OCI-LY1 (cell line): ENCODE results near the gene CAMTA1.

Source experiments
- H2AFZ ChIP-seq: fragments of 200-600 bp; sonication (generic), shearing (Covaris generic); 2 replicates; pipeline ENCODE4 v1.6.0; 2014; ENCODE audit warnings: antibody characterized with exemption, mild to moderate bottlenecking, low read length
- H3F3A ChIP-seq: fragments of 200-600 bp; sonication (generic), shearing (Covaris generic); 2 replicates; pipeline ENCODE4 v1.6.0; 2014; ENCODE audit warnings: mild to moderate bottlenecking, antibody characterized with exemption, low read length, moderate library complexity; ENCODE audit not compliant: insufficient read depth
- H3K27ac ChIP-seq: fragments of 200-600 bp; sonication (generic); 2 replicates; pipeline ENCODE4 v1.5.1; 2014; ENCODE audit warnings: low read length, mixed run types, mild to moderate bottlenecking, low read depth; ENCODE audit not compliant: poor library complexity, severe bottlenecking
- H3K27me3 ChIP-seq: fragments of 200-600 bp; sonication (generic); 2 replicates; pipeline ENCODE4 v1.6.0; 2014; ENCODE audit warnings: antibody characterized with exemption, mild to moderate bottlenecking, low read length, moderate library complexity; ENCODE audit not compliant: insufficient read depth
- H3K36me3 ChIP-seq: fragments of 200-600 bp; sonication (generic); 2 replicates; pipeline ENCODE4 v1.6.1; 2014; ENCODE audit warnings: mild to moderate bottlenecking, antibody characterized with exemption, low read length, moderate library complexity, mixed read lengths; ENCODE audit not compliant: insufficient read depth
- H3K4me1 ChIP-seq: fragments of 200-600 bp; sonication (generic); 2 replicates; pipeline ENCODE4 v1.5.1; 2014; ENCODE audit warnings: mild to moderate bottlenecking, low read length, moderate library complexity; ENCODE audit not compliant: insufficient read depth, severe bottlenecking
- H3K4me2 ChIP-seq: fragments of 200-600 bp; sonication (generic), shearing (Covaris generic); 2 replicates; pipeline ENCODE4 v1.6.1; 2014; ENCODE audit warnings: low read length
- H3K4me3 ChIP-seq: fragments of 200-600 bp; sonication (generic); 2 replicates; pipeline ENCODE4 v1.5.1; 2014; ENCODE audit warnings: low read length, low read depth, mild to moderate bottlenecking, mixed read lengths; ENCODE audit not compliant: poor library complexity, severe bottlenecking
- H3K79me2 ChIP-seq: fragments of 200-600 bp; shearing (Covaris generic); 2 replicates; pipeline ENCODE4 v1.6.1; 2016; ENCODE audit warnings: mixed run types, low read length, mixed read lengths; ENCODE audit not compliant: insufficient read depth
- H3K9ac ChIP-seq: fragments of 200-600 bp; sonication (generic), shearing (Covaris generic); 2 replicates; pipeline ENCODE4 v1.6.1; 2014; ENCODE audit warnings: mild to moderate bottlenecking, low read length, mixed read lengths
- H3K9me2 ChIP-seq: fragments of 200-600 bp; sonication (generic), shearing (Covaris generic); 2 replicates; pipeline ENCODE4 v1.6.1; 2014; ENCODE audit warnings: low read depth, mild to moderate bottlenecking, low read length, mixed read lengths
- H3K9me3 ChIP-seq: fragments of 200-600 bp; shearing (Covaris generic); 2 replicates; pipeline ENCODE4 v1.6.1; 2014; ENCODE audit warnings: low read length, mixed read lengths
- H4K20me1 ChIP-seq: fragments of 200-600 bp; sonication (generic), shearing (Covaris generic); 2 replicates; pipeline ENCODE4 v1.6.0; 2016; ENCODE audit warnings: mild to moderate bottlenecking, low read length; ENCODE audit not compliant: insufficient read depth
- CTCF ChIP-seq: fragments of 200-600 bp; sonication (generic), shearing (Covaris generic); IDR thresholded peaks from 2 replicates; pipeline ENCODE4 v1.5.1; 2017; ENCODE audit warnings: mild to moderate bottlenecking, antibody characterized with exemption, low read length, moderate library complexity, mixed read lengths
- EZH2 ChIP-seq: fragments of 200-600 bp; sonication (generic), shearing (Covaris generic); IDR thresholded peaks from 2 replicates; pipeline ENCODE4 v1.8.0; 2017; ENCODE audit warnings: borderline replicate concordance, mixed run types, mild to moderate bottlenecking, antibody characterized with exemption, low read length, moderate library complexity, mixed read lengths

Gene CAMTA1

GRCh38 chr1:7060745-7061144 is 275.5 kb downstream of the CAMTA1 start:
- H3K4me2 ChIP-seq: no peak overlapping the region
- TF ChIP-seq CTCF (no peak), EZH2 (no peak)
- H3K9me3 ChIP-seq: no peaks in the 10 kb centered on the region
- no peak overlapping the region for H3K9ac ChIP-seq
- H3K4me1 ChIP-seq: no peaks in the 10 kb centered on the region
- no peaks in the 10 kb centered on the region for H3K27me3 ChIP-seq
- H4K20me1 ChIP-seq: no peaks in the 10 kb centered on the region
- H3K4me3 ChIP-seq: no peak overlapping the region
- no peaks in the 10 kb centered on the region for H3K36me3 ChIP-seq
- no peaks in the 10 kb centered on the region for H3K9me2 ChIP-seq
- no peak overlapping the region for H2AFZ ChIP-seq
- no peaks in the 10 kb centered on the region for H3K79me2 ChIP-seq
- no peaks in the 10 kb centered on the region for H3F3A ChIP-seq
- H3K27ac ChIP-seq: no peak overlapping the region

GRCh38 chr1:7062346-7063061 is 277.2 kb downstream of the CAMTA1 start:
- no peaks in the 10 kb centered on the region for H3K79me2 ChIP-seq
- no peaks in the 10 kb centered on the region for H3K4me1 ChIP-seq
- no peak overlapping the region for H2AFZ ChIP-seq
- H3K36me3 ChIP-seq: no peaks in the 10 kb centered on the region
- no peak overlapping the region for H3K27ac ChIP-seq
- no peak overlapping the region for H3K9ac ChIP-seq
- no peaks in the 10 kb centered on the region; the same call in 1 of the 2 replicates for H3K27me3 ChIP-seq
- H3K4me2 ChIP-seq: no peak overlapping the region
- no peak overlapping the region for H3K4me3 ChIP-seq
- no peaks in the 10 kb centered on the region for H3K9me2 ChIP-seq
- H3K9me3 ChIP-seq: no peaks in the 10 kb centered on the region
- TF ChIP-seq CTCF (no peak), EZH2 (no peak)
- H4K20me1 ChIP-seq: no peaks in the 10 kb centered on the region
- H3F3A ChIP-seq: no peaks in the 10 kb centered on the region

GRCh38 chr1:7063981-7064380 is 278.7 kb downstream of the CAMTA1 start:
- no peak overlapping the region for H3K4me2 ChIP-seq
- H3K9me2 ChIP-seq: no peaks in the 10 kb centered on the region
- no peak overlapping the region for H2AFZ ChIP-seq
- no peaks in the 10 kb centered on the region for H3F3A ChIP-seq
- H3K9me3 ChIP-seq: no peaks in the 10 kb centered on the region
- no peak for TF ChIP-seq CTCF
- no peaks in the 10 kb centered on the region for H4K20me1 ChIP-seq
- no peak overlapping the region for H3K4me3 ChIP-seq
- no peaks in the 10 kb centered on the region for H3K79me2 ChIP-seq
- no peaks in the 10 kb centered on the region for H3K36me3 ChIP-seq
- no peak overlapping the region for H3K27ac ChIP-seq
- no peaks in the 10 kb centered on the region; the same call in 1 of the 2 replicates for H3K27me3 ChIP-seq
- H3K4me1 ChIP-seq: no peaks in the 10 kb centered on the region
- H3K9ac ChIP-seq: no peak overlapping the region
